Right lobe of liver (tissue), 6 donors: ENCODE results near the gene ADAM12. TPM values are rescaled to one million over a fixed set of nuclear protein-coding genes. Genes with fewer than 3 reads are reported as not detected.

Experiments used
- ATAC-seq, 4 donors: fragments of 200-7000 bp; cut with Tn5 transposase; one replicate each; pipeline ENCODE4 v1.9.1; 2020; ENCODE audit warnings: mild to moderate bottlenecking in 4 of 4, moderate library complexity in 4 of 4
- DNase-seq, 3 donors: peaks; one replicate each; pipeline ENCODE4 v3.0.0-alpha.2; 2020
- H3K27ac ChIP-seq, 3 donors: fragments of 200-600 bp; one replicate each; pipeline ENCODE4 v1.8.0; 2022
- H3K27me3 ChIP-seq, 2 donors: fragments of 200-600 bp; one replicate each; pipeline ENCODE4 v1.8.0; 2022
- H3K36me3 ChIP-seq, 4 donors: fragments of 200-600 bp; sonication (generic) in 1 of 4; one replicate each; pipeline versions ENCODE4 v1.5.1 to v1.8.0; 2017 to 2022; ENCODE audit warnings: control low read depth in 1 of 4
- H3K4me1 ChIP-seq, 4 donors: fragments of 200-600 bp; sonication (generic) in 1 of 4; one replicate each; pipeline versions ENCODE4 v1.5.1 to v1.8.0; 2017 to 2022; ENCODE audit warnings: control low read depth in 1 of 4
- H3K4me3 ChIP-seq, 3 donors: fragments of 200-600 bp; one replicate each; pipeline ENCODE4 v1.8.0; 2022
- H3K9me3 ChIP-seq, 4 donors: fragments of 200-600 bp; sonication (generic) in 1 of 4; one replicate each; pipeline versions ENCODE4 v1.5.1 to v1.8.0; 2017 to 2022; ENCODE audit warnings: control low read depth in 1 of 4
- POLR2A ChIP-seq: fragments of 450-650 bp; IDR thresholded peaks from one replicate; pipeline ENCODE4 v1.6.1; 2017; ENCODE audit warnings: antibody characterized with exemption, mild to moderate bottlenecking
- WGBS: methylation state at CpG from one replicate; pipeline ENCODE4 v1.1.6; 2018; ENCODE audit warnings: low coverage, low lambda C conversion rate; ENCODE audit not compliant: insufficient coverage; ENCODE audit errors: missing lambda C conversion rate; 5-methylcytosine and 5-hydroxymethylcytosine counted together
- intact Hi-C, 2 donors: fragments of 100-400 bp; cut with DNase I; formaldehyde crosslinking; loops; one replicate each; pipeline versions ENCODE4 v1.11.2 to v1.14.1; 2022
- total RNA-seq, 6 experiments: library from RNA; depleted of rRNA in 2 of 6; stranded (reverse); fragments of >200 nt in 2 of 6; fragmentation: NEBNext Ultra II Directional in 3 of 6; extraction: Animal tissue kit (Norgen Biotek cat#: 25700) in 3 of 6; gene quantifications; one replicate each; pipeline versions ENCODE4 v1.1.0 to v1.2.4, GENCODE V29; 2016 to 2023
- TF ChIP-seq, protein P1 (sequence below), 4 donors: fragments of 200-600 bp in 3 of 4; fragments of 450-650 bp in 1 of 4; IDR thresholded peaks; one replicate each; pipeline versions ENCODE4 v1.5.1 to v1.8.0; 2016 to 2022; ENCODE audit warnings: antibody characterized with exemption in 4 of 4, mild to moderate bottlenecking in 2 of 4
- donor health status: DM: no; HTN: yes; CAD: no.
- donor health status: DM: no; HTN: no; CAD: no.
- donor health status: DM: no; HTN: no; CAD: no.
- donor health status: DM: no; HTN: yes; CAD: no.
- donor health status: DM: no; HTN: yes; CAD: no.

ADAM12 gene
- total RNA-seq, 6 experiments from 2014 or later = 0.06 to 1.3 (median 0.48) TPM; not detected in 2

DNA sequence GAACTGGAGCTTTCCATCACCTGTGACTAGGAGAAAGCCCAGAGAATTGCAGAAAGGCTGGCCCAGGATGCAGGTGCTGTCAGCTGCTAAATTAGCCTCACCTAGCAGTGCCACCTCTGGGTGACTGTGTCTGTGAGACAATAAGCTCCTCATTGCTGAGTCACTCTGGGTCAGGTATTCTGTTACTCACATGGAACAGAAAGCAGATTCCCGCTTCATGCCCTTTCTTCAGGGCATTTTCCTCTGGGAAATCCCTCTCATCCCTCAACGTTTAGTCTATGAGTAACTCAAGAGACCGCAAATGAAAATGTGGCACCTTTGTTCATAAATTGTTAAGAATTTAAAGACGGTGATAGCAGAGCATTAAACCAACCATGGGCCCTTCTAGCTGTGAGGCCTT lies 184.0 kb downstream of the ADAM12 start:
- H3K4me3 ChIP-seq = no peak overlapping the region
- no peaks in the 10 kb centered on the region for H3K36me3 ChIP-seq
- TF ChIP-seq POLR2A = no peak
- TF ChIP-seq, protein P1, sequence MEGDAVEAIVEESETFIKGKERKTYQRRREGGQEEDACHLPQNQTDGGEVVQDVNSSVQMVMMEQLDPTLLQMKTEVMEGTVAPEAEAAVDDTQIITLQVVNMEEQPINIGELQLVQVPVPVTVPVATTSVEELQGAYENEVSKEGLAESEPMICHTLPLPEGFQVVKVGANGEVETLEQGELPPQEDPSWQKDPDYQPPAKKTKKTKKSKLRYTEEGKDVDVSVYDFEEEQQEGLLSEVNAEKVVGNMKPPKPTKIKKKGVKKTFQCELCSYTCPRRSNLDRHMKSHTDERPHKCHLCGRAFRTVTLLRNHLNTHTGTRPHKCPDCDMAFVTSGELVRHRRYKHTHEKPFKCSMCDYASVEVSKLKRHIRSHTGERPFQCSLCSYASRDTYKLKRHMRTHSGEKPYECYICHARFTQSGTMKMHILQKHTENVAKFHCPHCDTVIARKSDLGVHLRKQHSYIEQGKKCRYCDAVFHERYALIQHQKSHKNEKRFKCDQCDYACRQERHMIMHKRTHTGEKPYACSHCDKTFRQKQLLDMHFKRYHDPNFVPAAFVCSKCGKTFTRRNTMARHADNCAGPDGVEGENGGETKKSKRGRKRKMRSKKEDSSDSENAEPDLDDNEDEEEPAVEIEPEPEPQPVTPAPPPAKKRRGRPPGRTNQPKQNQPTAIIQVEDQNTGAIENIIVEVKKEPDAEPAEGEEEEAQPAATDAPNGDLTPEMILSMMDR (IDR thresholded peaks at IDR 0.05) = no peak
- intact Hi-C loops = no loop called here
- no peak for DNase-seq
- no peaks in the 10 kb centered on the region for H3K9me3 ChIP-seq
- ATAC-seq = no peak
- WGBS = 69% methylated on average over 4 of the region's 4 CpGs
- H3K27me3 ChIP-seq = no peaks in the 10 kb centered on the region
- no peaks in the 10 kb centered on the region for H3K4me1 ChIP-seq
- no peak overlapping the region for H3K27ac ChIP-seq

GRCh38 chr10:126203746-126204145 lies 184.5 kb downstream of the ADAM12 start:
- intact Hi-C loops = no loop called here
- 83% methylated on average over 4 of the region's 7 CpGs for WGBS
- no peaks in the 10 kb centered on the region for H3K9me3 ChIP-seq
- TF ChIP-seq, protein P1 (IDR thresholded peaks at IDR 0.05) = no peak
- no peaks in the 10 kb centered on the region for H3K36me3 ChIP-seq
- H3K27ac ChIP-seq = no peak overlapping the region
- ATAC-seq (no peak), DNase-seq (no peak)
- H3K4me3 ChIP-seq = no peak overlapping the region
- no peaks in the 10 kb centered on the region for H3K4me1 ChIP-seq
- H3K27me3 ChIP-seq = no peaks in the 10 kb centered on the region

DNA sequence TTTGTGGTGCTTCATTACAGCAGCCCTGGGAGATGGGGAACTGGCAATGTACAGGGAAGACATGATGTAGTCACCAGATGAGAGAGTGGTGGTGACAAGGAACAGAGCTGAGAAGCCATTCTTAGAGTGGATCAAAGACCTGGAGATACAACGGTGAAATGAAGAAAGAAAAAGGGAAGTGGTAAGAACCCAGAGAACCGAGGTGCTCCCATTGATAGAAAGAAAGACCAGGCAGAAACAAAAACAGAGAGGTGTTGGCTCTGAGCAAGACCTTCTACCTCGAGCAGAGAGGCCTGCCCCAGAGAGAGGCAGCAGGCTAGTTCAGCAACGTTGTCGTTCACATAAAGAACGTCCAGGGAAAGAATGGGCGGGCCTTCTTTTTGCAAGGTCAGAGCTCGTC lies 186.7 kb downstream of the ADAM12 start:
- no peak for TF ChIP-seq POLR2A
- TF ChIP-seq, protein P1 (IDR thresholded peaks at IDR 0.05) = no peak
- Histone ChIP-seq H3K4me3 (no peak overlapping the region), H3K27me3 (no peaks in the 10 kb centered on the region), H3K27ac (no peak overlapping the region), H3K4me1 (no peaks in the 10 kb centered on the region), H3K36me3 (no peaks in the 10 kb centered on the region), H3K9me3 (no peaks in the 10 kb centered on the region)
- intact Hi-C loops = no loop called here
- DNase-seq (no peak), ATAC-seq (no peak)
- WGBS = 40% methylated on average over 8 of the region's 8 CpGs

- H3K36me3 ChIP-seq = no peaks in the 10 kb centered on the region
- no peaks in the 10 kb centered on the region for H3K27me3 ChIP-seq
- intact Hi-C loops = no loop called here
- no peak for ATAC-seq
- no peak for TF ChIP-seq POLR2A
- TF ChIP-seq, protein P1 (IDR thresholded peaks at IDR 0.05) = no peak
- H3K4me1 ChIP-seq = no peaks in the 10 kb centered on the region
- H3K27ac ChIP-seq = no peak overlapping the region
- 84% methylated on average over 10 of the region's 13 CpGs for WGBS
- H3K4me3 ChIP-seq = no peak overlapping the region
- H3K9me3 ChIP-seq = no peaks in the 10 kb centered on the region
- DNase-seq = no peak
Measured at GRCh38 chr10:126199221-126199998, 188.9 kb downstream of the ADAM12 start.

DNA sequence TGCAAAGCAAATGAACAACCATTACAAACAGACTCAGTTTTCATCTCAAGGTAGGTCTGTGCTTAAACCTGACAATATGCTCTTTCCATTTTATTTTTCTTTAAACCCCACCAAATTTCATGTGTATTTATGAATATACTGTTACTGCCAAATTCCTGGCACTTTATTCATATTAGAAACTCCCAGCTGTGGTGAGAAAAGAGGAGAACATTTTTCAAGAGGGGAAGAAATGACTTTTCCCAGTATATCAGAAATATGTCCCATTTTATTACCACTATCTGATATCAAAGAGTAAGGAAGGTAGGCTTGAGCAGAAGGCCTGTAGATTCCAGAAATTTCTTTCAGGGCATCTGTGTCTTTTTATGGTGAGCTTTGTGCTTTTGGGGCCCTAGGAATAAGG lies 189.6 kb downstream of the ADAM12 start:
- H3K27ac ChIP-seq = no peak overlapping the region
- intact Hi-C loops = no loop called here
- no peaks in the 10 kb centered on the region for H3K36me3 ChIP-seq
- DNase-seq = no peak
- no peak overlapping the region for H3K4me3 ChIP-seq
- TF ChIP-seq POLR2A = no peak
- ATAC-seq = no peak
- no peaks in the 10 kb centered on the region for H3K9me3 ChIP-seq
- H3K4me1 ChIP-seq = no peaks in the 10 kb centered on the region
- no peaks in the 10 kb centered on the region for H3K27me3 ChIP-seq
